Pulmonary artery endothelial cell (primary cell): ENCODE data around the gene MZB1. TPM values are rescaled to one million over a fixed set of nuclear protein-coding genes. Genes with fewer than 3 reads are reported as not detected.

Experiments used
- DNase-seq: peaks from one replicate; pipeline ENCODE4 v3.0.0-alpha.2; 2011; ENCODE audit warnings: low read depth, low spot score
- total RNA-seq: library from RNA; depleted of rRNA; stranded (reverse); fragments of >200 nt; gene quantifications from 2 replicates; pipeline ENCODE4 v1.2.3, GENCODE V29; 2014

Gene MZB1, protein sequence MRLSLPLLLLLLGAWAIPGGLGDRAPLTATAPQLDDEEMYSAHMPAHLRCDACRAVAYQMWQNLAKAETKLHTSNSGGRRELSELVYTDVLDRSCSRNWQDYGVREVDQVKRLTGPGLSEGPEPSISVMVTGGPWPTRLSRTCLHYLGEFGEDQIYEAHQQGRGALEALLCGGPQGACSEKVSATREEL
- 0.04 TPM in 1 of 2 replicates, not detected in the other for total RNA-seq

GRCh38 chr5:139389701-139390638 lies at the start of gene MZB1:
Gene MZB1 (minus strand): TSS chr5:139389913. CDS start chr5:139389856, 57 bp downstream.
- no peak for DNase-seq

GRCh38 chr5:139439013-139439903 lies 49.5 kb upstream of the MZB1 start, which contains the start of gene DNAJC18:
Gene DNAJC18 (minus strand): TSS chr5:139439525. CDS start chr5:139439445, 80 bp downstream.
- no peak for DNase-seq

DNA sequence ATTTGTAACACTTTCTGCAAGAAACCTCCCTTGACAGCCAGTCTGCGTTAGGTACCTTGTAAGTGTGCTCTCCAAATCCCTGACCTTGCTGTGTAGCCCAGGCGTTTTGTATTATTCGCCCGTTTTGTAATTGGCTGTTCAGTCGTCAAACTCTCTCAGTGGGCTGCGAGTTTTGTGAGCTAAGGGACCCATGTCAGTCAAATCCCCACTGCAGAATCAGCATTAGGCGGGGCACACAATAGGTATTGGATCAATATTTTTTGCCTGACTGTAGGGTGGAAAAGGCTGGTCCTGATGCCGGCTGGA lies 48.9 kb upstream of the MZB1 start:
- no peak for DNase-seq

DNA sequence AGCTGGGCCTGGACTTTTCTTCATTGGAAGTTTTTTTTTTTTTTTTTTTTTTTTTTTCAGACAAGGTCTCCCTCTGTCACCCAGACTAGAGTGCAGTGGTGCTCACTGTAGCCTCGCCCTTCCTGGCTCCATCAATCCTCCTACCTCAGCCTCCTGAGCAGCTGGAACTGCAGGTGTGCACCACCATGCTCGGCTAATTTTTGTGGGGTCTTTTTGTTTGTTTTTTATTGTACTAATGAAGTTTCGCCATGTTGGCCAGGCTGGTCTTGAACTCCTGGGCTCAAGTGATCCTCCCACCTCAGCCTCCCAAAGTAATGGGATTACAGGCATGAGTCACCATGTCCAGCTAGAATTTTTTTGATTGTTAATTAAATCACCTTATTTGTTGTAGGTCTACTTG lies 46.0 kb upstream of the MZB1 start:
- DNase-seq: no peak

GRCh38 chr5:139431706-139432105 lies 42.0 kb upstream of the MZB1 start:
- no peak for DNase-seq

- no peak for DNase-seq
These were observed 40.3 kb upstream of the MZB1 start for GRCh38 chr5:139430015-139430414.

- no peak for DNase-seq
These were observed 36.6 kb upstream of the MZB1 start for GRCh38 chr5:139426203-139426885.

DNA sequence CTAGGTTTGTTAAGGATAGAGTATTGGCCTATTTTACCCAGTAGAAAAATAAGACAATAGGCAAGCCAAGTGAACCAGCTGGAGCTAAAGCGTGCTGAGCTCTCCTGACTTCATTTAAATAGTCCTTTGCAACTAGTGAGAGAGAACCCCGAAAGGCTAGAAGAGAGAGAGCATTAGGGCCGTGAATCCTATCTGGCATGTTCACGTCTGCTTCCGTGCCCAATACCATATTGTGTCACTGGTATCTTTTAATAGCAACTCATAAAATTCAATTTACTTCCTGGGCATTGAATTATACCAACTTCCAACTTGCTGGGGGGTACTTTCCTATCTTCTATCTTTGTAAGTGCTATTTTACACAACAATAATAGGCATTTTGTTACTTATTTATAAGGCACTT lies 35.8 kb upstream of the MZB1 start:
- no peak for DNase-seq

GRCh38 chr5:139422307-139422893 lies 32.7 kb upstream of the MZB1 start:
- peak; percentile 43 for DNase-seq

DNA sequence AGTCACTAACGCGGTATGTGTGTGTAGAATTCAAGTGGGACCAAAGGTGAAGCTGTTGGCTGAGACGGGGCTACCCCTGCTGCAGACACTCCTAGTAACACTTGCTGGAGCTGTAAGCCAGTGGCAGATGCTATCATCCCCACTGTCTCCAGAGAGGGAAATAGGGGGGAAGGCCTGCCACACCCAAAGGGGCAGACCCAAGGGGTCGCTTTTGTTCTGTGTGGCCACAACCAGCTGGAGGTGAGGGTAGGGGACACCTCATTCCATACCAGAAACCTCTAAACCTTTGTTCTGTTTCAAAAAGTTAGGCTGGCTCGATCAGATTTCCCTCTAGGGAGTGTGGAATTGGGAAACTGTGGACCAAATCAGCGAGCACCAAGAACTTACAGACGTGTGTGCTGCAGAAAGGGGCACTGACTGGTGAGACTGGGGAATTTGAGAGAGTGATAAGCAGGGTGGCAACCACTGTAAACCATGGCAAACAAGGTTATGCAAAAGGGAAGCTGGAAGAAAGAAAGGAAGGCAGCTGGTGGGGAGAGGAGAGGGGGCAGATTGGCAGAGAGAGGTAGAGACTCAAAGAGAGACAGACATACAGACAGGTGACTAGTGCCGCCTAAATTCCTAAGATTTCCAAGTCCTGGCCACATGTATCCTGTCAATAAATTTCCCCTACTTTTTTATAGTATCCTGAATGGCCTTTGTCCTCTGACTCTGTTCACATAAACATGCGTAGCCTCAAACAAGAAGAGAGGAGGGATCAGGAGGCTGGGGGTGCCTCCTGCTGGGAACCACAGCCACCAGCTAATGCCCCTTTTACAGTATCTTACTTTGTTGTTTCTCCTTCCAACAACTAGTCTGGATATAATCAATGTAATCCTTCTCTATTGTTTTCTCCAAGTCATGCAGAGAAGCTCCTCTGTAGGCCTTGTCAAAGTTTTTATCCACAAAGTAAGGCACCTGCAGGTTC lies 29.8 kb upstream of the MZB1 start:
- no peak for DNase-seq

DNA sequence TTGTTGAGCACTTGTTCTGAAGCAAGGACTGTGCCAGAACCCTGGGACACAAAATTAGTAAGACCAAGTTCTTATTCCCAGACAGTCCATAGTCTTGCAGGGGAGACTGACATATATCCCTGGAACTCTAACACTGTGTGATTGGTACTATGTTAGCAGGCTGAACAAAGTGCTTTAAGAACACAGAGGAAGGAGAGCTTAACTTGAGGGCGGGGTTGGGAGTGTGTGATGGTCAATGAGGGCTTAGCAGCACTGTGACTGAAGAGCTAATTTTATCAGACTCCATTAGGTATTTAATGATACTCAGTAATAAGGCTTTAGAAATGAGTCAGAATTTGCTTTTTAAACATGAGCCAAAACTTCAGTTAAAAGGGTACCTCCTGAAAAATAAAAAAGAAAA lies 29.1 kb upstream of the MZB1 start:
- no peak for DNase-seq

DNA sequence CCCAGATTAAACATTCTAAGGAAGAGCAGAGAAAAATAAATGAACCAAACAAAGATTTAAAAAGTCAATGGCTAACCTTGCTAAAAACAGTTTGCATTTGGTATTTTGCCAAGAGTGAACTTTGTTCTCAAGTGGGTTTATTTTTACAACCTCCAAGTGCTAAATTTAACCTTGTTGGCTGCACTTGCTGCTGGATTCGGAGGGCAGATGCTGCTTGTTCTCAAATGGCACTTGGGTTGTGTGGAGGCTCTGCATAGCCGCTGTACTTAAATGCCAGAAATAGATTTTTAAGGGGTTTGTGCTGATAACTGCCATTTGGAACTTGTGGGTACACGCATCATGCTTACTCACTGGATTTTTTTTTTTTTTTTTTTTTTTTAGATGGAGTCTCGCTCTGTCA lies 27.5 kb upstream of the MZB1 start:
- no peak for DNase-seq

DNA sequence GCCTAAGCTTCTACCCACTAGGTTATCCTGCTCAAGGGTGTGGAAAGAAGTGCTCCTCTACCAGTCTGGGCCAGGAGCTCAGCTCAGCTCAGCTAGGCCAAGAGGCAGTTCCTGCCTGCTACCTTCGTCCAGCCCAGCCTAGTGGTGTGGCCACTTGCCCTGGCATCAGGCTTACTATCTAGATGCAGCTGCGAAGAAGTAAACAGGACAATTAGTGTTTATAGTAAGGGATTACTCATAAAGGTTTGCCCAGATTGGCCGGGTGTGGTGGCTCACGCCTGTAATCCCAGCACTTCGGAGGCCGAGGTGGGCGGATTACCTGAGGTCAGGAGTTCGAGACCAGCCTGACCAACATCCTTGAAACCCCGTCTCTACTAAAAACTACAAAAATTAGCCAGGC lies 26.9 kb upstream of the MZB1 start:
- no peak for DNase-seq

GRCh38 chr5:139415869-139416268 lies 26.2 kb upstream of the MZB1 start:
- no peak for DNase-seq

GRCh38 chr5:139415221-139415861 lies 25.6 kb upstream of the MZB1 start:
- no peak for DNase-seq

DNA sequence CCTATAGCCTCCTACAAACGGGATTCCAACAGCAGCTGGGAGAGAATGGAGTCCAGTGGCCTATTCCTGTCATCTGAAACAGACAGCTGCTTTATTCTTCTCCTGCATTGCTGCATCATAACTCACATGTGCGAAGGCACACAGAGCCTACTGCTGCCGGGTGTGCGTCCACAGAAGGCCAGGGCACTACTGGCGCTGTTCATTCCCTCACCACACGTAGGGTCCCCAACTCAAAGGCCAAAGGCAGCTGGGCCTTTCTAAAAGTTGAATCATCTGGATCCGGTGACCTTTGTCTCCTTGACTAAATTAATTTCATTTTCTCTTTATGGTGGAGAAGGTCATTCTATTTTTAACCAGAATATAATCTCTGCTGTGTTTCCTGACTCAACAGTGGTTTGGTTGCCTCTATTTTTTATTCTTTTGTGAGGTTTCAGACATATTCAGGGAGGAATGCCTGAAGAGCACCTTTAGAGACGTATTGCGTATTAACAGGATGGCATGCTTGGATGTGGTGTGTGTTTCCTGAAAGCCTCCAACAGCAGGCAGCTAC lies 24.9 kb upstream of the MZB1 start:
- DNase-seq: no peak

- DNase-seq: no peak
These were observed 24.2 kb upstream of the MZB1 start for GRCh38 chr5:139413963-139414362.

DNA sequence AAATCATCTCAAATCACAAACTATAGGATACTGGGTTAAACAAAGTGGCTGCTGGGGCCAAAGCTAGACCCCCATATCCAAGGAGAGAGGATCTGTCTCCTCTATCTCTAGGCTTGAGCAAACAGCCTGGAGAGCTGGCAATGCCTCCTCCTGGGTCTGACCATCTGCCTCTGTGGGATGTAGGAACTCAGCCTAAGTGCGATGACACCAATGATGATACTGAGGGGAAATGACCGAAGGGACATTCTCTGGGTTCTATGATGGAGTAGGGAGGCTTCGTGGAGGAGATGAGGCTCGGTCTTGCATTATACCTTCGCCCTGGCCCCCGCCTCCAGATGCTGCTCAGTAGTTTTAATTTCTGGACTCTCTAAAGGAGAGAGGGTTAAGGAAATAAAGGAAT lies 23.4 kb upstream of the MZB1 start:
- no peak for DNase-seq
